ENCODE results near the gene MYDGF. TPM values are rescaled to one million over a fixed set of nuclear protein-coding genes. Genes with fewer than 3 reads are reported as not detected.
"Not testable (repeated sequence)": the region's sequence is repeated elsewhere in the genome, so short reads cannot be mapped to it uniquely, and the experiment has no call there.

MYDGF gene
- total and polyA plus RNA-seq, 9 of the 15 experiments (the other 6 are each of a cell fraction or from before 2014, with no cell fraction given) = 4.2 to 141 (median 82.1) TPM

DNA sequence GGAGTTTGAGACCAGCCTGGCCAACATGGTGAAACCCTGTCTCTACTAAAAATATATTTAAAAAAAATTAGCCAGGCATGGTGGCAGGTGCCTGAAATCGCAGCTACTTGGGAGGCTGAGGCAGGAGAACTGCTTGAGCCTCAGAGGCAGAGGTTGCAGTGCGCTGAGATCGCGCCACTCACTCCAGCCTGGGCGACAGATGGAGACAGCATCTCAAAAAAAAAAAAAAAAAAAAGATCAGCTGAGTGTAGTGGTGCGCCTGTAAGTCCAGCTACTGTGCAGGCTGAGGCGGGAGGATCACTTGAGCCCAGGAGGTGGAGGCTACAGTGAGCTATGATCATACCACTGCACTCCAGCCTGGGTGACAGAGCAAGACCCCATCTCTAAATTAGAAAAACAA lies 9.9 kb upstream of the MYDGF start:
- ATAC-seq; H3K9me1 ChIP-seq (ENCODE audit: control insufficient read depth, insufficient read depth, low read length); H3K4me3 ChIP-seq; FAIRE-seq; H4K20me1 ChIP-seq (replicated peaks; ENCODE audit: control insufficient read depth, insufficient read depth, low read length); DNase-seq (ENCODE audit: extremely low read depth in 1 of 4, low spot score in 3 of 4); H3K27ac ChIP-seq (ENCODE audit: extremely low read depth, low read depth, low read length); H2AFZ ChIP-seq (ENCODE audit: low read depth, low read length); CTCF ChIA-PET (ENCODE audit: low intra/inter-chr PET ratio); BruUV-seq (replicated peaks); intact Hi-C loops (cut with micrococcal nuclease); H3K79me2 ChIP-seq (ENCODE audit: control insufficient read depth, insufficient read depth, low read length); H3K9ac ChIP-seq (ENCODE audit: insufficient read depth in 1 of 2, low read depth in 2 of 2, low read length in 2 of 2); H3K9me3 ChIP-seq (replicated peaks; ENCODE audit: control insufficient read depth, insufficient read depth, low read depth, low read length); H3K27me3 ChIP-seq (ENCODE audit: control insufficient read depth in 2 of 2, insufficient read depth in 2 of 2, low read length in 2 of 2); H3K4me2 ChIP-seq (ENCODE audit: insufficient read depth, low read length); in situ Hi-C loops (cut with MboI): not testable (repeated sequence)
- POLR2A ChIA-PET = interaction anchor here (0.6 to 1.2 kb wide), 4 partner anchors 9 to 145 kb away, joined by 3 read pairs; partner anchors contain the start of gene PLIN5
- peaks cover 54% of the 10 kb centered on the region; the same call in 2 of the 3 replicates for H3K36me3 ChIP-seq (ENCODE audit: control insufficient read depth, insufficient read depth, low read length)
- 86% methylated on average over 6 of the region's 7 CpGs for WGBS (ENCODE audit: insufficient coverage, low coverage, missing lambda C conversion rate)
- peak; percentile 95 for TF ChIP-seq ZBTB33 (CRISPR knock-in tag; IDR thresholded peaks at IDR 0.05)
- peak; percentile 30; the same call in 1 of the 2 replicates for TF ChIP-seq ZNF384 (IDR thresholded peaks at IDR 0.05; ENCODE audit: low read depth, low read length)
- H3K4me1 ChIP-seq (replicated peaks in 1 of 2; ENCODE audit: control insufficient read depth in 2 of 2, insufficient read depth in 2 of 2, low read length in 2 of 2) = peaks cover 4 to 50% of the 10 kb centered on the region in 2 experiments; a peak in 4 of 5 replicates

Data from K562 (cell line).